Medulla oblongata (tissue), 1 donor: Measurements from ENCODE around the gene COMMD2.

ENCODE experiments used
- DNase-seq: peaks from one replicate; pipeline ENCODE4 v3.0.0-alpha.2; 2015; ENCODE audit errors: extremely low spot score

COMMD2 gene

DNA sequence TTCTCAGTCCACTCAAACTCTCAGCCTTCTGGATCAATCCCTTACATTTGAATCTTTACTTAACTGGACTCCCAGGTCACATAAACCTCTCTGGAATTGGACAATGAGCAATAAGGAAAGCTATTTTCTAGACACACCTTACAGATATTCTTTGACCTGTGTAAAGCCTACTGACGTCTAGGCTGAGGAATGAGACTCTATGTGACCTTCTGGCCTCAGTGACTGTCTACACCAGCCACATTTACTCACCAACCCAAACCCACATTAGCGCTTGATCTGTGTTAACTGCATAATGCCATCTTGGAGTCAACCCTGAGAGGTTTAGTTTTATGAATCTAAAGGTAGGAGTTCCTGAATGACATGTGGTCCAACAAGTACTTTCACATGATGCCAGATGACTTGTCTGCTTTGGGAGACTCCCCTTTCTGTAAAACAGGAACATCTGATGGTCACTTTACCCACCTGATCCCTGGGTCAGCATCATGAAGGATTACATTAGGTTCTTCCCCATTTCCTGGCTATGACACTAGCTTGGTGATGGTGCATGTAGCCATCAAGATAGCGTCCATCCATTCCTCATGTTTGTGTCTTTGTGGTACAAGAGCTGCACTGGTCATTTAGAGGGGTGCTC is 11.4 kb upstream of the COMMD2 start:
- no peak for DNase-seq

GRCh38 chr3:149753717-149754116 is 1.4 kb upstream of the COMMD2 start:
- DNase-seq, result no peak

- DNase-seq, result no peak
These were observed 473 bp upstream of the COMMD2 start for GRCh38 chr3:149752788-149753136.

DNA sequence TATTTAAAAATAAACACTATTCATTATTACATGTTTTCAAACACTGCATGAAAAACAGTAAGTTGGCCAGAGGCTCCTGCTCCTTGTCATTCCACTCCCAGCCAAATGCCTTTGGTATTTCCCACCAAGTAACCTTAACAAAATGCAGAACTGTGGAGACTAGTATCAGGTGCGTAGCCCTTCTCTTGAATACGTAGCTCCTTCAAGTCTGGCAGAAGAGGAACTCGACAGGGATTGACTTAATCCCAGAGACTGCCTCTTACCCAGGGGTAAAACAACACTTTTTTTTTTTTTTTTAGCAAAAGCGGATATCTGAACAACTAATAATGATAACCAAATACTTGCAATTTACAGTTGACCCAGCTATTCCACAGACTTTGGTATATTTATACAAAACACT is 738 bp downstream of the COMMD2 start:
- DNase-seq, result no peak

DNA sequence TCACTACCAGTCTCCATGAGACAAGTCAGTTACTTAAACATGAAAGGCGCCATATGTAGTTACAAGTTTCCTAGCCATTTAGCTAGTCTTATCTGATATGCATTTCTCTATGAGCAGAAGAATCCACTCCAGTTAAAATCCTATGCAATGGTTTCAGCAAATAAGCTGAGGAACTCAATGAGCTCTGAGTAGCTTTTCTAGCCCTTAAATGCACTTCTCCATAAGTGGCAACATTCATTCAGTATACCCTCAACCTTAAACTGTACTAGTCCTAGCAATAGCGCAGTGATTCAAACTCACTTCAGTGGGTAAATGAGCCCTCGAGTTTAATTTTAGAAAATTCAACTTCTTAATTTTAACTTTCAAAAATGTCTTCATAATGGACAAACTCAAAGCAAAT is 7.7 kb downstream of the COMMD2 start:
- no peak for DNase-seq

DNA sequence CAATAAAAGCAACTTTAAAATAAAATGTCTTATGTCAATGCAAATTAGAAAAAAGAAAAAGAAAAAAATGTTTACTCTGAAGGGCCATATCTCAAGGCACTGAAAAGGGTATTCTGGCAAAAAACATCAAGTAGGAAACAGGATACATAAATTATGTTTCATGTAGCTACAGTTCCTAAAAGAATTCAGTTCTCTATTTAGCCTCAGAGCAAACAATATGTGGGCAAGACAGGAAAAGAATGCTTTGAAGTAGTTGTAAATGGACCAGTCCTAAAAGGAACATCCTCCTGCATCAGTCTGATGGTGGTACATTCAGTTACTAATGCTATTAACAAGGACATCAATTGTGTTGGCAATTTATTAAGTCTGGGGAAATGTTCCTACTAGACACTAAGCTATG is 8.1 kb downstream of the COMMD2 start:
- DNase-seq, result no peak

GRCh38 chr3:149739396-149739795 is 12.9 kb downstream of the COMMD2 start:
- DNase-seq, result no peak

DNA sequence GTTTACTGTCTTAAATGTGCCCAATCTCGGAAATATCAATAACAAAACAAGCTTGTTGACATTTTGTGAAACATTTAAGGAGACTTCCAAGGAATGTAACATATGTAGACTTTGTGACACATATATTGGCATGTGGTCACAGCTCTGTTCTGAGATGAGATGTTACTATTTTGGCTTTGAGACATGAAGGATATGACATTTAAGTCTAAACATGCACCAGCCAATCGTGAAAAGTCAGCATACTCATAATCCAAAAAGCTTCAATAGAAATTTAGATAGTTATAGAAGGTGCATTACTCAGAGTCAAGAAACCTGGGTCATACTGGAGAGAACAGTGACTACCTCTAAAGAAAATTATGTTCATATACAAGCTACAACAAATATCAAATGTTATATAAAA is 13.4 kb downstream of the COMMD2 start:
- DNase-seq, result no peak

DNA sequence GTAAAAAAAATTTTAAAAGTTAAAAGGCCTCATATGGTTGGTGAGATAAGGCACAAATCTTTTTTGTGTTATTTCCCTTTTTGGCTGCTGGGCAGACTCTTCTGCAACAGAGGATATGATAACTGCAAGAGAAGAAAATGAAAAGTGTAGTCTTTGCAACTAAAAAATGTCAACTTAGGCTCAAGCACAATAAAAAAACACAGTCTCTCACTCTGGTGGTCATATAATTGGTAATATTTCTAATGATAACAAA is 15.4 kb downstream of the COMMD2 start:
- no peak for DNase-seq

DNA sequence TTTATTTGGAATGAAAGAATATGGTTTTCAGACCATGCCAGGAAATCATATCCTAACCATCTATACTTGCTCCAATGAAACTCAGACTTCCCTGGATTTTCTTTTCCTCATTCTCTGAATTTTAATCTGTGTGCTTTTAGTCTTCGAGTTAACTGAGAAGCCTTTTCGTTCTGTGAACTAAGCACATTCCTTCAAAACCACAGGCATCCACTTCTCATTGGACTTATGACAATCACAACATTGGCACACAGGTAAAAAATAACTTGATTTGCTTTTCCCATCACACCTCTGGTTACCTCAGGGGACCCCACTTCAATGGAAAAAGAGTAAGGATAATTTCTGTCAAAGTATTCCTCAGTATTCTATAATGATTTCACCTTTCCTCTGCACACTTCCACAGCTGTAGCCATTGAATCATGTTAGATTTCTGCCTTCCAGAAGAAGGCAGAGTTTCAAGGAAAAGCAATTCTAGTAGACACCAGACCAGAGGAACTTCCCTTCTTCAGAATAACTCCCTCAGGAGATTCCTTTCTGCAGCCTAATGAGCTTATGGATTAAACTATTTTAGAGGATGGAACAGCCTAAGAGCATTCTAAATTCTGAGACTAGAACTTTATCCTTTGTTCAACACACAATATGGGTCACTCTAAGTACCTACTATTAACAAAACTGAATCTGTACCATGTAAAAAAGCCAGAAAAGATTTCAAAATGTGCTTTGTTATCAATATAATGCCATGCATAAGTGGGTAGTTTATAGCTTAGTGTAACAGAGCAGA is 15.9 kb downstream of the COMMD2 start:
- DNase-seq, result no peak

GRCh38 chr3:149732234-149732633 is 20.1 kb downstream of the COMMD2 start:
- DNase-seq, result no peak

GRCh38 chr3:149727656-149728055 is 24.6 kb downstream of the COMMD2 start:
- DNase-seq, result no peak

- DNase-seq, result no peak
These were observed 25.4 kb downstream of the COMMD2 start for GRCh38 chr3:149726716-149727407.

DNA sequence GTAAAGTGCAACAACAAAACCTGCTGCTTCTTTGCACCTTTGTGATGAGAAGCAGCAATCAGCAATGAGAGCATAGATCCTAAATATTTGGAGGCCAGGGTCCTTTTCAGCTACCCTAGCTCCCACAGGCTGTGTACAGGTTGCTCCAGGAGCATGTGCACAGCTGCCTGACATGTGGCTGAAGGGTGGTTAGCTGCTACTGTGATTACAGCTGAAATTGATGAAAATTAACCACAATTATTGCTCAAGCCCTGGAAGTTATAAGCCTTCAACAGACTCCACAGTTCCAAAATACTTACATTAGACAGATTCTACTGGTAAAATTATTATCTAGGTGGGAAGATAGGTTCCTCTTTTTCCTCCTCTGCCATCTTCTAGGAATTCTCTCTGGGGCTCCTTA is 28.5 kb downstream of the COMMD2 start:
- no peak for DNase-seq

DNA sequence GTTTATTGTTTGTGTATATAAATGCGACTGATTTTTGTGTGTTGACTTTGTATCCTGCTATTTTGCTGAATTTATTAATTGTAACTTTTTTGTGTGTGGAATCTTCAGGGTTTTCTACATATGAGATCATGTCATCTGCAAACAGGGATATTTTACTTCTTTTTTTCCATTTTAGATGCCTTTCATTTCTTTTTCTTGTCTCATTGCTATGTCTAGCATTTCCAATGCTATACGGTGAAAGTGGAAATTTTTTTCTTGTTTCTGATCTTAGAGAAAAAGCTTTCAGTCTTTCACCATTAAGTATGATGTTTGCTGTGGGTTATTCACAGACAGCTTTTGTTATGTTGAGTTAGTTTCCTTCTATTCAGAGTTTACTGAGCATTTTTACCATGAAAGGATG is 31.4 kb downstream of the COMMD2 start:
- no peak for DNase-seq

GRCh38 chr3:149717391-149718056 is 34.8 kb downstream of the COMMD2 start:
- DNase-seq, result peak; percentile 84

DNA sequence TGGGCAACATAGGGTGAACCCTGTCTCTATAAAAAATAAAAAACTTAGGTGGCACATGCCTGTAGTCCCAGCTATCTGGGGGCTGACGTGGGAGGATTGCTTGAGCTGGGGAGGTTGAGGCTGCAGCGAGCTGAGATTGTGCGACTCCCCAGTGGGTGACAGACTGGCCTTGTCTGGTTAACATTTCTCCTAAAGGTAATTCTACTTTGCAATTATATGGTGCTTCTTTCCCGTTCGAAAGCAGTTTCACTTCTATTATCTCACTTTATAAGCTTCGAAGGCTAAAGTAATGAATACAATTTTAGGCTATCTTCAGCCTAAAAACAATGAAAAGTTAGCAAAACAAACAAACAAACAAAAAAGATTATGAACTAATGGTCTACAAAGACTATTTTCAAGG is 35.3 kb downstream of the COMMD2 start:
- peak; percentile 12 for DNase-seq

DNA sequence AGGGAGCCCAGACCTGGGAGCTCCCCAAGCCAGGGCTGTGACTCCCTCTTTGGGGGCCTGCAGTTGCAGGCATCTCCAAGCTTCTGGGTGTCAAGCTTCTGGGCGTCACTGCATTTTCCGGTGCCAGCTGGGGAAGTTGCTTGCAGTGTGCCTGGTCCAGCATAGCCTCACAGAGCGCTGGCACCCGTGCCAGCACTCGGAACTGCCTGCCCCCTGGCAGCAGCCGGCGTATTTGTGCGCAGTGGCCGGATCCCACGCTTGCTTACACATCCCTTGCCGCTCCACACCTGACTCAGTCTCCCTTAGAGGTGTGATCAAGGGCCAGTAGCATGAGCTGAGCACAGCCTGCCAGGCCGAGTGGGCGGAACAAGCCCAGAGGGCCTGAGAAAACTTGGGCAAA is 37.0 kb downstream of the COMMD2 start:
- no peak for DNase-seq

DNA sequence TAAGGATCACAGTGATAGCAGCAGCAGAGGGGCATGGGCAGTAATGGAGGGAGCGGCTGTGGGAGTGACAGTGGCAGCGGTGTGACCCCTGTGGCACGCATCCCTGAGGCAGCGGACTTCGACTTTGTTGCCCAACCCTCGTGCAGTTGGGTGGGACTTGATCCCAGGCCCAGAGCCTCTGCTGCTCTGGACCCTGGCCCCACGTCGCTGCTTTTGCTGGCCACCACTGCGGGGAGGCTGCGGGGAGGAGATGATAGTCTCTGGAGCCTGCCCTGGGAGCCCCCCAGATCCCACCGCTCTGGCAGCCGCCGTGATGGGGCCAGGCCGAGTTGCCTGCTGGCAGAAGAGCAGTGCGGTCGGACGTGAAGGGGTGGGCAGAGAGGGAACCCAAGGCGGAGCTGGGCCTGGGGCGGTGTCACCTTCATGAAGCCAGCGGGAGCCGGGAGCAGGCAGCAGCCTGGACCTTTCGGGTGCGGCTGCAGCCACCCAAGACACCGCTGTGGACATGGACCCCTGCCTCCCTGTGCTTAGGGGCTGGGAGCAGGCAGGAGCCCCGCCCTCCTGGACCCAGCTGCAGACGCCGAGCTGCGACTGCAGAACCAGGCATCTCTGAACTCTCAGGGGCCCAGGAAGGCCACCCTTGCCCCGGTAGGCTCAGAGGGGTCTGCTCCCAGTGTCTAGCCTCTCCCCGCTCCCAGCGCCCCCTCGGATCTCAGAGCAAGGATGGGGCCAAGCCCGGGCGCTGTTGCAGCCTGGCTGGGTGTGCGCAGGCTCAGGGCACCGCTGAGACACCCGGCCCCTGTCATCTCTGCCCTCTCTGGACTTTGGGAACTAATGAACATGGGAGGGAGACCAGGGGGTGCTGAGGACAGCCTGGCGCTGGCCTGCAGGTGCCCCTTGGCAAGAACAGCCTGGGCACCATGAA is 38.3 kb downstream of the COMMD2 start:
- no peak for DNase-seq

DNA sequence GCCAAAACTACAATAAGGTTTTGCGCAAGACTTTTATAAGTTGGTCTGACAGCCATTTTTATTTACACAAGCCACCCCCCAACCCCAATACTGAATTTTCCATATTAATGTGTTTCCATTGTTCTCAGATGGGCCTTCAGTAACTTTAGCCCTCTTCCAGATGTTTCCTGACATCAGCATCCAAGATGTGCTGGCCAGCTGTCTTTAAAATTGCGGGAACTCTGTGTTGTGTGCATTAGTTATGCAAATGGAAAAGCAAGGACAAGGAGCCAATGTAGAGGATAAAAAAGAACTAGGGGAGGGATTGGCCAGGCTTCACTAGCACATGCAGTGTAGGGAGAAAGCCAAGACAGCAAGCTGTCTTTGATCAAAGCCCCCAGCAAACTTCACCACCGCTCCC is 45.4 kb downstream of the COMMD2 start:
- no peak for DNase-seq

GRCh38 chr3:149705416-149705815 is 46.9 kb downstream of the COMMD2 start:
- no peak for DNase-seq

- DNase-seq, result no peak
These were observed 48.8 kb downstream of the COMMD2 start for GRCh38 chr3:149703466-149703865.
